ENCODE results near the gene DUSP5. TPM values are rescaled to one million over a fixed set of nuclear protein-coding genes. Genes with fewer than 3 reads are reported as not detected.
A peak's percentile ranks its signal among the peaks of the same experiment; 100 is the strongest.

Gene DUSP5
- total and polyA plus RNA-seq, 2 of the 4 experiments (the other 2 are of a cell fraction) = 42.1 to 48.1 TPM

DNA sequence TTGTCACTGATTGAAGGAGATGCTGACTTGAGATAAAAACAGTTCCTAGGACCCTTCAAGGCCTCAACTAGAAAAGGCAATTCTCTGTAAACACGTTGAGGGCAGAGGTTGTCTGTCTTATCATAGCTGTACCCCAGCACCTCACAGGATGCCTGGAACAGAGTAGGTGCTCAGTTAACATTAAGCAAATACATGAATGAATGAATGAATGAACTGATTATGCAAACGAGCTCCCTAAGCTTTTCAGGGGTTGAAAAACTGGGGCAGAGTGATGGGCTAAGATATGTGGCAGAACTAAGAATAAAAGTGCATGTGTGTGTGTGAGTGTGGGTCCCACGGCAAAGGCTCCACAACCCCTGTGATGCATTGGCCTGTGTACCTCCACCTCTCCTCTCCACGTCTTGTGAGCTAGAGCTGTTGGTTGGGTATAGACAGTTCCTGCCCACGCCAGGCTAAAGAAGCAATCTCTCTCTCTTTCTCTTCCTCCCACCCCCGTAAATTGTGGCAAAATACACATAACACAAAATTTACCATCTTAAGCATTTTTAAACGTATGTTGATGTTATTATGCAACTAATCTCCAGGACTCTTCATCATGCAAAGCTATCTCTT, 48.9 kb downstream of the DUSP5 start:
- Histone ChIP-seq H3K4ac (ENCODE audit: low read depth, low read length) (peak overlapping the region; percentile 15; the same call in 1 of the 2 replicates), H2BK5ac (ENCODE audit: low read depth, low read length, poor library complexity, severe bottlenecking) (no peak overlapping the region), H3K27ac (ENCODE audit: insufficient read depth, low read length) (no peak overlapping the region), H3K27me3 (ENCODE audit: control insufficient read depth, insufficient read depth, low read length) (peaks cover 2% of the 10 kb centered on the region; the same call in 1 of the 2 replicates), H2AK9ac (replicated peaks; ENCODE audit: low read depth, low read length, poor library complexity) (no peak overlapping the region), H3K36me3 (ENCODE audit: control insufficient read depth, insufficient read depth, low read length) (no peaks in the 10 kb centered on the region), H3K14ac (replicated peaks; ENCODE audit: low read depth, low read length) (no peak overlapping the region), H3K4me2 (ENCODE audit: low read depth, low read length) (no peak overlapping the region), H2BK15ac (ENCODE audit: low read depth, low read length) (0 out of 3 replicates have a peak overlapping the region, but pooled peaks have one; percentile 1), H3K18ac (ENCODE audit: low read depth, low read length) (no peak overlapping the region), H3K4me1 (ENCODE audit: control insufficient read depth, insufficient read depth, low read length) (peaks cover 2% of the 10 kb centered on the region; the same call in 1 of the 2 replicates), H3K56ac (ENCODE audit: extremely low read depth, insufficient read depth, low read length) (no peak overlapping the region), H3K4me3 (ENCODE audit: insufficient read depth, low read depth, low read length) (no peak overlapping the region), H2AFZ (replicated peaks; ENCODE audit: low read length, poor library complexity) (no peak overlapping the region), H4K8ac (ENCODE audit: low read depth in 2 of 2, low read length in 2 of 2) (no peak overlapping the region), H2BK120ac (ENCODE audit: low read depth, low read length) (no peak overlapping the region), H4K20me1 (ENCODE audit: insufficient read depth, low read length) (no peaks in the 10 kb centered on the region), H2BK20ac (ENCODE audit: low read depth, low read length) (0 out of 2 replicates have a peak overlapping the region, but pooled peaks have one; percentile 3), H2AK5ac (ENCODE audit: low read depth, low read length) (peak overlapping the region; percentile 41), H4K91ac (ENCODE audit: insufficient read depth, low read depth, low read length) (0 out of 2 replicates have a peak overlapping the region, but pooled peaks have one; percentile 7), H3K23ac (ENCODE audit: low read depth, low read length) (peak overlapping the region; percentile 19; the same call in 1 of the 2 replicates), H3K9me3 (ENCODE audit: control insufficient read depth, insufficient read depth, low read length) (no peaks in the 10 kb centered on the region), H3K9ac (ENCODE audit: low read depth, low read length) (no peak overlapping the region), H4K5ac (ENCODE audit: low read depth, low read length) (no peak overlapping the region), H3K79me1 (ENCODE audit: low read depth in 1 of 2, low read length in 2 of 2) (no peaks in the 10 kb centered on the region), H3K9me1 (ENCODE audit: insufficient read depth, low read length) (0 out of 2 replicates have a peak, but pooled peaks cover 5% of the 10 kb centered on the region)
- BruUV-seq (replicated peaks) = no TSS peak
- DNase-seq (no peak), ATAC-seq (ENCODE audit: low read depth) (no peak)
- TF ChIP-seq MXI1 (IDR thresholded peaks at IDR 0.05; ENCODE audit: borderline replicate concordance, low read depth, low read length) (no peak), POLR2A (IDR thresholded peaks at IDR 0.05; ENCODE audit: low read depth, low read length) (no peak), SMC3 (IDR thresholded peaks at IDR 0.05; ENCODE audit: low read depth, low read length) (no peak), CEBPB (IDR thresholded peaks at IDR 0.05; ENCODE audit: low read depth, low read length) (no peak), BHLHE40 (IDR thresholded peaks at IDR 0.05; ENCODE audit: low read depth, low read length) (no peak), MAZ (IDR thresholded peaks at IDR 0.05; ENCODE audit: borderline replicate concordance, low read depth, low read length) (no peak)
- TF ChIP-seq, protein P1, sequence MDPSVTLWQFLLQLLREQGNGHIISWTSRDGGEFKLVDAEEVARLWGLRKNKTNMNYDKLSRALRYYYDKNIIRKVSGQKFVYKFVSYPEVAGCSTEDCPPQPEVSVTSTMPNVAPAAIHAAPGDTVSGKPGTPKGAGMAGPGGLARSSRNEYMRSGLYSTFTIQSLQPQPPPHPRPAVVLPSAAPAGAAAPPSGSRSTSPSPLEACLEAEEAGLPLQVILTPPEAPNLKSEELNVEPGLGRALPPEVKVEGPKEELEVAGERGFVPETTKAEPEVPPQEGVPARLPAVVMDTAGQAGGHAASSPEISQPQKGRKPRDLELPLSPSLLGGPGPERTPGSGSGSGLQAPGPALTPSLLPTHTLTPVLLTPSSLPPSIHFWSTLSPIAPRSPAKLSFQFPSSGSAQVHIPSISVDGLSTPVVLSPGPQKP (IDR thresholded peaks at IDR 0.05; ENCODE audit: borderline replicate concordance, low read depth, low read length) = no peak
- WGBS, 2 experiments (ENCODE audit: extremely low coverage in 2 of 2, insufficient read length in 1 of 2) = 75% methylated on average over 2 of the region's 7 CpGs; no CpG with 5 or more reads in 1 of the 2 experiments
- intact Hi-C loops (cut with micrococcal nuclease) = loop anchor here (1.0 kb wide), 4 partner anchors 45 to 240 kb away; no protein-coding TSS in a partner anchor
- dilution Hi-C loops (cut with HindIII; ENCODE audit: low sequenced_read_pairs, unreplicated experiment) = no loop called here
- in situ Hi-C loops (cut with MboI; ENCODE audit: low sequenced_read_pairs) = loop anchor here (5.0 kb wide), 1 partner anchor 234 kb away; no protein-coding TSS in a partner anchor
- ChIA-PET POLR2A (ENCODE audit: unreplicated experiment) (no interaction called here), CTCF (interaction anchor here (0.6 to 2.0 kb wide), 16 partner anchors 34 to 242 kb away, joined by 3 to 12 read pairs (median 4); partner anchors contain the start of gene SMNDC1)
